NOMO-1 treated with dmso at 0.1 percent for 144 hours (cell line): ENCODE results near the gene ZNF705A.
"Not testable (repeated sequence)": the region's sequence is repeated elsewhere in the genome, so short reads cannot be mapped to it uniquely, and the experiment has no call there.

Source experiments
- DNase-seq: peaks from one replicate; lab custom pipeline; 2025; ENCODE audit not compliant: unreplicated experiment; lab: John Stamatoyannopoulos, UW

The ZNF705A gene

DNA sequence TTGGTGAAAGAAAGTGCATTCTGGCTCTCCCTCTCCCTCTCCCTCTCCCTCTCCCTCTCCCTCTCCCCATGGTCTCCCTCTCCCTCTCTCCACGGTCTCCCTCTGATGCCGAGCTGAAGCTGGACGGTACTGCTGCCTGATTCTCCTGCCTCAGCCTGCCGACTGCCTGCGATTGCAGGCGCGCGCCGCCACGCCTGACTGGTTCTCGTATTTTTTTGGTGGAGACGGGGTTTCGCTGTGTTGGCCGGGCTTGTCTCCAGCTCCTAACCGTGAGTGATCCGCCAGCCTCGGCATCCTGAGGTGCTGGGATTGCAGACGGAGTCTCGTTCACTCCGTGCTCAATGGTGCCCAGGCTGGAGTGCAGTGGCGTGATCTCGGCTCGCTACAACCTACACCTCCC, 26.5 kb downstream of the ZNF705A start:
- not testable (repeated sequence) for DNase-seq

DNA sequence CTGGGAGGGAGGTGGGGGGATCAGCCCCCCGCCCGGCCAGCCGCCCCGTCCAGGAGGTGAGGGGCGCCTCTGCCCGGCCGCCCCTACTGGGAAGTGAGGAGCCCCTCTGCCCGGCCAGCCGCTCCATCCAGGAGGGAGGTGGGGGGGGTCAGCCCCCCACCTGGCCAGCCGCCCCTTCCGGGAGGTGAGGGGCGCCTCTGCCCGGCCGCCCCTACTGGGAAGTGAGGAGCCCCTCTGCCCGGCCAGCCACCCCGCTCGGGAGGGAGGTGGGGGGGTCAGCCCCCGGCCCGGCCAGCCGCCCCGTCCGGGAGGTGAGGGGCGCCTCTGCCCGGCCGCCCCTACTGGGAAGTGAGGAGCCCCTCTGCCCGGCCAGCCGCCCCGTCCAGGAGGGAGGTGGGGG, 27.4 kb downstream of the ZNF705A start:
- DNase-seq = not testable (repeated sequence)

DNA sequence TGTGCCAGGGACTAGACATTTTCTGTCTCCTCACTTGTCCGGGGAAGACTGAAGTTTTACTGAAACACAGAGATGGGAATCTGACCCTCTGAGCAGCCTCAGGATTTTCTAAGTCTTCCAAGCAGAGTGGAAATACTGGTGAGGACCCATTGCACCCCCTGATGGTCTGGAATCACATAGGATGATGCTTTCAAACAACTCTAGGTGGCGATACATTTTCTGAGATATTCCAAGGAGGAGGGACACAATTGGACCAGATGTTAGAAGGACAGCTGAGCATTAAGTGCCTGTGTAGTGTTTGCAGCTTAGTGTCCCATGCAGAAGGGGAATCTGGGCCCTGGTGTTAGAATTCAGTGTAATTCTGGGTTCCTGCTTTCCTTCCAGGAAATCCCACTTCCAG, 31.3 kb downstream of the ZNF705A start:
- not testable (repeated sequence) for DNase-seq

DNA sequence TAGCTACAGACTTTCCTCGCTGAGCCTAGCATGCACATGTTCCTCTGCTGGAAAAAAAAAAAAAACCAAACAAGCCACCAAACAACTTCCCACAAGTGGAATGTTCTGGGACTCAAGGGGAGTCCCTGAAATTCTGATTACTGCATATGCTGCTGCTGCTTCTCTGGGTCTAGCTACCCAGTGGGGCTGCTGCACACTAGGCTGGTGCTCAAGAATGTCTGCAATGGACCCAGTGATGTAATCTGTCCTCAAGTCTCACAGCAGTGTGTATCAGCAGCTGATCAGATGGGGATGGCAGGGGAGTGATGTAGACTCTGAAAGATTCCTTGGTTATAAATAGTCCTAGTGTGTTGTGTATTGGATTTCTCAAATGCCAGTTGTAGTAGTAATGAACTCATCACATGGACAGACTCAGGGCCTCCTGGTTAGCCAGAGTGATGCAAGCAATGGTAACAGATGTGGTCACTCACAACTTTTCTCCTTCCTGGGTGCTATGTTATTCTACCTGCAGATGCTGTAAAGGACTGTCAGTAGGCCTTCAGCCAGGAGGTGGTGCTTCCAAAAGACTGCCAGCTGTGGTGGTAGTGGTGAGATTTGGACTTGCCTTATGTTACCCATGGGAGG, 41.0 kb downstream of the ZNF705A start:
- DNase-seq = not testable (repeated sequence)

DNA sequence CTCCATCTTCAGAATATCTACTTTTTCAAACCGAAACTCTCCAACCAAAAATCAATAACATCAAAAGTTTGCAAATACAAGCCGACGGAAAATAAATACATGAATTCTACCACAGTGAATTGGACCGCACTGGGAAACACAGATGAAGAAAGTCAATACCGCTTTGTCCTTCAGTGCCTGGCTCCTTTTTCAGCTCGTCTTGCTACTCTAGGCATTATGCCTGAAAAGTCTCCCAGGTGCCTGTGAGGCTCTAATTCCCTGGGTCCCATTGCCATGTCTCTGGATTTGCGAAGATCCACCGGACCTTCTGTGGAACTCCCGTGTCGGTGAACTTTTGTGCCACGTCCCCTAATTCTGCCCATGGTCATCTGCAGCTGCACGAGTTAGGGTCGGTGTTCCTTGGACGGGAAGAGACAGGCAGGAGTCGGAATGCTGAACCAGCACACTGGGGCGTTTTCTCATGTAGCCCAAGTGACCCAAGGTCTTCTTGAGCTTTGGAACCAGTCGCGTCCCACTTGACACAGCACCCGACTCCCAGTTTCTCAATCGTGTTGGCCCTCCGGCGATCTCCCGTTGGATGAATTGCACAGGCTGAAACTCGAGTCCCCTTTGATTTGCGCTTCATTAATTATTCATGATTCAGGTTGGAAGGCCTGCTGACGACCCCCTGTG, 62.0 kb downstream of the ZNF705A start:
- not testable (repeated sequence) for DNase-seq

DNA sequence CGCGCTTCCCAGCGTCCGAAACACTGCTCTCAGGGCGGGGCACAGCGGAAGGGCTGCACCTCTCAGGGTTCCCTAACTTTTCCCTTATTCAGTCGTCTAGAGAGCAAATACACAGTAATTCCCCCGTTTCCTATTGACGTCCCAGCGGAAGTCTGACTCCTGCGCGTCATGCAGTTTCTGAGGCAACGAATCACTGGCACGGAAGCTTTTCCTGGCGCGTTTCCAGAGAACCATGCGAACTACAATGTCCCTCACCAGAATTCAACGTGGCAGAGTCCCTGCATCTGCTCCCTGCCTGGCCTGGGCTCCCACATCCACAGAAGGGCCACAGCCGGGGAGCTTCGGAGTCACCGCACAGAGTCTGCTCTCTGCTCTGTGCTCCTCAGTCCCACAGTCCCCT, 64.6 kb downstream of the ZNF705A start:
- not testable (repeated sequence) for DNase-seq

DNA sequence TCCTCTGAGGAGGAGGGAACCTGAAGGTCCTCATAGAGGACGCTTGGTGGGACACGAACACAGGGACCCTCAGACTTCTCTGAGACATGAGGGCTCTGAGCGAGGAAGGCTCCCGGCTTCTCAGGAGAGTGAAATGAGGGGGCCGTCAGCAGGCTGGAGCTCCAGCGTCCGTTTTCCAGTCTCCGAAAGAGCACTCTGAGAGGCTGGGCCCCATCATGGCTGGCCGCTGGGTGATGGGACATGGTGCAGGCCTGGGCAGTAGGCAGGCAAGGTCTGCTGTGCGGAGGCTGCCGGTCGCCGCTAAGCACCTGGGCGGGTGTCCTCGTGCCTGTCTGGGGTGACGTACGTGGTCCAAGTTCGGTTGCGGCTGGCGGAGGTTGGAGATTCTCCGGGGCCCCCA, 65.0 kb downstream of the ZNF705A start:
- not testable (repeated sequence) for DNase-seq

DNA sequence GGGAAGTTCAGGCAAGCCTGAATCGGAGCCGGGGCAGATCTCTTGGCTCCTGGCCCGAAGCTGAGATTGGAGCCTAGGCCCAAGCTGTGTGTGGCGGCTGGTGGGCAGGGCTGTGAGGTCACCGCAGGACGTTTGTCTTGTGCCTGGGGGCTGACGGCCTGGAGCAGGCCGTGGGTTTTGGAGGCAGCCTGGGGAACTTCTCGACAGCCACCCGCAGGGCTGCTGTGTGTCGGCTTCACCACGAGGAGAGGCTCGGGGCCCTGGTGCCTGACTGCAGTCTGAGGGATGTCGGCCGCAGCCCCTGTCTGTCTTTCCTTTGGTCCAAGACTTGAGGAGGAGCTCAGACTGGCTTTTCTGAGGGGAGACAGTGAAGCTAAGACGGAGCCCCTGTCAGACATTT, 65.5 kb downstream of the ZNF705A start:
- not testable (repeated sequence) for DNase-seq

DNA sequence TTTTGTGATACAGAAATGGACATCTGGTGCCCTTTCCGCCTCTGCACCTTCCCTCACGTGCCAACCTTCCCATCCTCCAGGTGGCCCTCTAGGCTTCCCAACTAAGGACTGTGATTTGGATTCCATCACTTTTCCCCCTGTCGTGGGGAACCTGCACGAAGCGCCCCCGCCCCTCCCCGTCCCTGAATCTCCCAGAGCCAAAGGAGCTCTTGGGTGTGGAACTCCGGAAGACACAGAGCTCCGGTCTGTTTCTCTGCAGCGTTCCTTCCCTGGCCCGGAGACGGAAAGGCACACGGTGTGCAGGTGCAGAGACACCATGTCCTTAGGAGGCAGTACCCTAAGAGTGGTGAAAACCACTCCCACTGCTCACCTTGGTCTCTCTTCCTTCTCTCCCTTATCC, 66.8 kb downstream of the ZNF705A start:
- not testable (repeated sequence) for DNase-seq

DNA sequence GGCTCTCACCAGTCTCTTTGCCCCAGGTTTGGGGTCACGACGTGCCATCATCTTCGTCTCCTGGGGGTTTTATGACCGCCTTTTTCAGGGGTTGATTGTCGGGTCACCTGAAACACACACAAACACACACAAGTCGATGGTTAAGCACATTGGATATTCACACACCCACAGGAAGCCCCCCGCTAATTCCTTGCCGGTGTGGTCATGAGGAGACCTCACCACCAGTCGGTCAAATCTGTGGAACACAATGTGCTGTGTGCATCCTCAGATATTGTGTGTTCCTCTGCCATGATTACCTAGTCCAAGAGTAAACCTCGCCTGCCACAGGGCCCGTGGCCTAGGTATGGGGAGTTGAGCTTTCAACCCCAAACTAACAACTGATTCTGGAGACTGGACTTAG, 68.0 kb downstream of the ZNF705A start:
- DNase-seq = not testable (repeated sequence)

DNA sequence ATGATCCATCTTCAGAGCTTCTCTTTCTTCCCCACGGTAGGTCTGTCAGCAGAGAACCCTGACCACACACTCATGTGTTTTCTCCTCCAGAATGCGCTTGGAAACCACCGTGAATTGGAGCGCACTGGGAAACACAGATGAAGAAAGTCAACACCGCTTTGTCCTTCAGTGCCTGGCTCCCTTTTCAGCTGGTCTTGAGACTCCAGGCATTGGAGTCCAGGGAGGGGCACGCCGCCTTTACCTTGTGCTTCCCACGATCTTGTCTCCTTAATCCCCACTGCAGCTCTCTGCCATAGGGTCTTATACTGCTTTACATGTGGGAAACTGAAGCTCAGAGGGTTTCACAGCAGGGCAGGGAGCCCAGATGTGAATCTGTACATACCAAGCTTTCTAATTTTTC, 69.5 kb downstream of the ZNF705A start:
- DNase-seq = no peak

DNA sequence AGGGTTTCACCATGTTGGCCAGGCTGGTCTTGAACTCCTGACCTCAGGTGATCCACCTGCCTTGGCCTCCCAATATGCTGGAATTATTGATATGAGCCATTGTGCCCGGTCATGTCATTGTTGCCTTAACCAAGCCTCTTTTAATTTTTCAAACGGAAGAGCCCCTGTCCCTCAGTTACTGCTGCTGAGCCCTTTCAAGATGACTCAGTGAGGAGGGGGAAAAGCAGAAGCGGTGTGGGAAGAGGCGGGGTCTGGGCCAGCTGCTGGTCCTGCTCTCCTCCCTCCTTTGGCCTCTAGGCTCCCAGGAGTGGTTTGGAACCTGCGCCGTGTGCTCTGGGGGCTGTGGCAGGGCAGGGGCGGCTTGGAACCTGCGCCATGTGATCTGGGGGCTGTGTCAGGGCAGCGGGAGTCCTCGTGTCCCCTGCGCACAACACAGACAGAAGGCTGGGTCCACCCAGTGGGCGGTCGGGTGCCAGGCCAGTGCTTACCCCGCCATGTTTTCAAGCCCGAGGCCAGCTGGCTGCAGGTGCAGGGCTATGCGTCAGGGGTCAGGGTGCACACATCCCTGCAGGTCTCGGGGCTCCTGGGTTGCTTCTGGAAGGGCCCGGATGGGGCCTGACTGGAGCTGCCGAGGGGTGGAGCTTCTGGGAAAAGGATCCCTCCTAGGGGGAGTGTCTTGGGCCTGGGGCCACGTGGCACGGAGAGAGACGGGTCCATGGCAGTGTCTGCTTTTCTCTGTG, 70.3 kb downstream of the ZNF705A start, which contains the start of gene FAM90A1:
Gene FAM90A1, minus strand, starts transcription at position 627 of the 740 bp plus-strand sequence. CDS start 2,786 bp downstream, outside the sequence.
- peak; percentile 24 for DNase-seq

DNA sequence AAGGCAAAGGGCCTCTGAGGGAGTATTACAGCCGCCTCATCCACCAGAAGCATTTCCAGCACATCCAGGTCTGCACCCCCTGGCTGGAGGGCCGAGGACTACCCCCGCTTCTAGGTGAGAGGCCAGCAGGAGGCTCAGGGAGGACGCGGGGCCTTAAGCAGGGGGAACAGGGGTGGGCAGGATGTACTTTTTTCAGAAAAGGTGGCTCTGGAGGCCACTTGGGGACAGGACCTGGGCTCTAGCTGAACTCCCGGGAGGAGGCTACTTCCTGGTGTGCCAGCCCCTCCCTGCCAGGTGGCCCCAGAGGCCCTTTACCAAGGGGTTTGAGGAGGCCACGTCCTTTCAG, 70.9 kb downstream of the ZNF705A start:
- DNase-seq = not testable (repeated sequence)

DNA sequence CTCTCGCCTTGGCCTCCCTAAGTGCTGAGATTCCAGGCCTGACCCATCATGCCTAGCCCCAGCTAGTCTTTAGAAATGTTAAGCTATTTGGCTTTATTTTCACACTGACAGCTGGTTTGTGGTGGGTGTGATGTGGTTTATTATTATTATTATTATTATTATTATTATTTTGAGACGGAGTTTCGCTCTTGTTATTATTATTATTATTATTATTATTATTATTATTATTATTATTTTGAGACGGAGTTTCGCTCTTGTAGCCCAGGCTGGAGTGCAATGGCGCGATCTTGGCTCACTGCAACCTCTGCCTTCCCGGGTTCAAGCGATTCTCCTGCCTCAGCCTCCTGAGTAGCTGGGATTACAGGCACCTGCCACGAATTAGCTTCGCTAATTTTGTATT, 71.8 kb downstream of the ZNF705A start:
- DNase-seq = not testable (repeated sequence)

DNA sequence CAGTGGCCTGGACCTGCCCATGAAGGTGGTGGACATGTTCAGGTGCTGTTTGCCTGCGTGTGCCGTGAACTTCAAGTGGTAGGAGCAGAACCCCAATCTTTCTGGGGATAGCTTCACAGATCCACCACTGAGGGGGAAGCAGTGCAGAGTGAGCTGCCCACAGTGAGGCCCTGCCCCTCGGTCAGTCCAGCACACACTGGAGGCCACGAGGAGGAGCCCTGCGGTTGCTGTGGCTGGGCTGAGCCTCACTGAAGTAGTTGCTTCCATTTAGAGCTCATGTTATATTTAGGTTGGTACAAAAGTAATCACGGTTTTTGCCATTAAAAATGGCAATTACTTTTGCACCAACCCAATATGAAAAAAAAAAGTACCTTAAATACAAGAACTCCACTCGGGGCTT, 72.7 kb downstream of the ZNF705A start:
- DNase-seq = not testable (repeated sequence)
